HG02884 (cell line): ENCODE data around the gene ROCK2.
A peak's percentile ranks its signal among the peaks of the same experiment; 100 is the strongest.

Source experiments
- ATAC-seq: cut with Tn5 transposase; IDR thresholded peaks from one replicate; pipeline ENCODE4 v1.9.1; 2021; ENCODE audit warnings: mild to moderate bottlenecking, moderate library complexity; ENCODE audit not compliant: unreplicated experiment

The ROCK2 gene

DNA sequence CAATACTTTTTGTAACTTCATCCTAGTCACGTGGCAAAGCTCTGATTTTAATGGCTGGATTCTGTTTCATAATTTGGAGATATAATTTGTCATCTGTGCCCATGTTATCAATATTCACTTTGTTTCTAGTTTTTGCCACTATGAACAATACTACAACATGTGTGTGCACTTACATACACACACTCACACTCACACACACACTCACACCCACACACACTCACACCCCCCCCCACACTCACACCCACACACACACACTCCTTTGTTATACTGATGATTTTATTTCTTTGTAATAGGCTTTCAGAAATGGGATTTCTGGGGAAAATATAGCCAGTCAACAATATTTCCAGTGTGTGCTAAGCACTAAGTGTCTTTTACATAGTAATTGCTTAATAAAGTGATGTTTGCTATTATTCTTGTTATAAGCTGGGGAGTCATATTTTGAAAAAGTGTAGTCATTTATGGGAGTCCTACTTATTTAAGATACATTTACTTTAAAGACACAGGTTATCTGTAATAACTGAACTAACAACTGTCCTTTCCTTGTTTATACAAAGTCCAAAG lies 22.8 kb upstream of the ROCK2 start:
- no peak for ATAC-seq

DNA sequence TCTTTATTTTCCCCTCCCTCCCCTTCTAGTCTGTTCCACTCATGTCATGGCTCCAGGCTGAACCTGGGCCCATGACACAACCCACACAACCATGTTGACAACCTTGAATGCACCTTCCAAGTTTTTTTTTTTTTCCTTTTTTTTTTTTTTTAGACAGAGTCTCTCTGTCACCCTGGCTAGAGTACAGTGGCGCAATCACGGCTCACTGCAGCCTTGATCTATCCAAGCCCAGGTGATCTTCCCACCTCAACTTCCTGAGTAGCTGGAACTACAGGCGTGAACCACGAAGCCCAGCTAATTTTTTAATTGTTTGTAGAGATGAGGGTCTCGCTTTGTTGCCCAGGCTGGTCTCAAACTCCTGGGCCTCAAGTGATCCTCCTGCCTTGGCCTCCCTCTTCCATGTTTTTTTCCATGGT lies 21.9 kb upstream of the ROCK2 start:
- no peak for ATAC-seq

DNA sequence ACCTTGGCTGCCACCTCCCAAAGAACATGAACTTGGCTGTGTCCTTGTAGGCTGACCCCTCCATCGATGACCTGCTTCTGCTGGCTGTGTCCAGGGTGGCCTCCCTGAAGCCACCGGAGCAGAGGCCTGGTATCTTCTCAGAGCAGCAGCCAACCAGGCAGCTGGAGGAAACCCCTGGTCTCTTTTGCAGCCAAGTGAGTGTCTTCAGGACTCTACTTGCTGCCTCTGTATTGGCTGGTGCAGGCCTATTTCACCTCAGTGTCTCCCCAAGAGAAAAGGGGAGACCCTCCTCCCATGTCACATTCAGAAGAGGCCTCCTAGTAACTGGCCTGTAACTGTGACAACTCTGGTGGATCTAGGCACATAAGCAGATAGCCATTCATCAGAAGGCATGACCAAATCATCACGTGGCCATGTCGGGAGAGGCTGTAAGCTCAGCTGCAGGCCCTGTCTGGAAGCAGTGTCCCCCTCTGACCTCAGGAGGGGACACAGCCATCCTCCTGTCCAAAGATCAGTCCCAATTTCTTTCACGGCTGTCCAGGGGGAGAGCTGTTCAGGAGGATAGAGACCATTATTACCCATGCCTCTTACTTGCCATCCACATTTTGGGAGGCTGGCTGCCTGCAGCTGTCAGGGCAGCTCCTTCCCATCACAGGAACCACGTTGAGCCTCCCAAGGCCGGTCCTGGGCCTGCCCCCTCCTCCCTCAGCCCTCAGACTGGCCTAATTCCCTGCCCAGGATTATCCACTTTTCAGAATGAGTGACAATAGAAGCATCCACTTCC lies 20.9 kb upstream of the ROCK2 start:
- no peak for ATAC-seq

DNA sequence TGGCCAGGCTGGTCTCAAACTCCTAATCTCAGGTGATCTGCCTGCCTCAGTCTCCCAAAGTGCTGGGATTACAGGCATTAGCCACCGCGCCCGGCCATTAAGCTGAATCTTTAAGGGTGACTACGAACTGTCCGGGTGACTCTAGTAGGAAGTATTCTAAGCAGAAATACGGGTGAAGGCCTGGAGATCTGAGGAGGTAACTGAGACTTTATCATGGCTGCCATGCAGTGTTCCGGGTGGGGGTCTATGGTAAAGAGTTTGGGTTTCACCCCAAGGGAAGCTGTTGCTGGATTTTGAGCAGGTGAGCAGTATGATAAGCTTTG lies 20.1 kb upstream of the ROCK2 start:
- no peak for ATAC-seq

DNA sequence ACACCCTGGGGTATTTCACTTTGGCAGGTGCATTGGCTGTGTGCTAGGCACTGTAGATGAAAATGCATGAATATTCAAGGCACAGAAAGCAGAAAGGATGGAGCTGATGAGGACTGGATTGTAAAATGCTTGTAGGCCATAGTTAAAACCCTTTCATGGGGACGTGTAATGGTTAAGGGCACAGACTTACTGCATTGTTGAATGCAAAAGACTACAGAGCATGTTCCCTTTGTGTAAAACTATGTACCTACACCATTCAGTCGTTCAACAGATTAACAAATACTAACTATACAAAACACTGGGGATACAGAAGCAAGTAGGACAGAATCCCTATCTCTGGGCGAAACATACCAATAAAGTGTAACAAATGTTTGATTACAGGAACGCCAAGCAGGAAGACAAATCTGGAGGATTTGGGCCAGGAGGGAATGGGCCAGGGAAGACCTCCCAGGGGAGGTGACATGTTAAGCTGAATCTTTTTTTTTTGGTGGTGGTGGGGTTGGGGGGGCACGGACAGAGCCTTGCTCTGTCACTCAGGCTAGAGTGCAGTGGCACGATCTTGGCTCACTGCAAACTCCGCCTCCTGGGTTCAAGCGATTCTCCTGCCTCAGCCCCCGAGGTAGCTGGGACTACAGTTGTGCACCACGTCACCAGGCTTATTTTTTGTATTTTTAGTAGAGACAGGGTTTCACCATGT lies 19.6 kb upstream of the ROCK2 start:
- ATAC-seq = no peak

DNA sequence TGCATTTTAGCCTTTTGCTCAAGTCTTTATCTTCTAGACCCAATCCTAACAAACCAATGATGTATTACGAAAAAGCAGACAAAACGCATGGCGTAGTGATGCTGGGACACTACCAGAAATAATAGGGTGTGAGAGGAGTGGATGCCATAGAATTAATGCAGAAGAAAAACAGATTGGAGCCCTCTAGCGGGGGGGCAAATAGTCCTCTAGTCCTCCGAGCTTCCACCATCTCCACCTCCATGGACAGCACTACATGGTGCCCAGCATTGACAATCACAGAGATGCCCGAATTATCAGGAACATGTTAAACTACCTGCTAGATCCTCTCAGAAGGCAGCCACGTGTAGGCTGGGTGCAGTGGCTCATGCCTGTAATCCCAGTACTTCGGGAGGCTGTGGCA lies 15.4 kb upstream of the ROCK2 start:
- no peak for ATAC-seq

DNA sequence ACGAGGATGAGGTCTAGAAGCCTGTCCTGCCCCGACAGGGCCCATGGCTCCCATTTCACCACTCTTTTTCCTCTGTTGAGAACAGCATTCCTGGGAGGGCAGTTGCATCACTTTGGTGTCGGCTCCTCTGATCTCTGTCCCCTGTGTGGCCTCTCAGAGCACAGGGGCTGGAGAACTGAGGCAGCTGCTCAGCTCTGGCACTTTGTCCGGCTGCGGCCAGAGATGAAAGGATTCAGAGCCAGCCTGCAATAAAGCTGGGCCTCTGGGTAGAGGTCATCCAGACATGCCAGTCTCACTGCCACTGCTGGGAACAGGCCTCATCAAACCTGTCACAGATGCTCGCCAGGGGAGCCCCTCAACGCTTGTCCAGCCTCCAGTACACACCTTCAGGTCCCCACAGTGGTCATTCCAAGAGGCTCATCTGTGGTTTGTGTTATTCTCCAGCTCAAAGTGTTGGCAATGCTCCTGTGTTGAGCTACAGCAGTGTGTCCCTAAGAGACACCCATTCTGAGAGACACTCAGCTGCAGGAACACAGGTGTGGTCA lies 13.1 kb upstream of the ROCK2 start:
- ATAC-seq = no peak

DNA sequence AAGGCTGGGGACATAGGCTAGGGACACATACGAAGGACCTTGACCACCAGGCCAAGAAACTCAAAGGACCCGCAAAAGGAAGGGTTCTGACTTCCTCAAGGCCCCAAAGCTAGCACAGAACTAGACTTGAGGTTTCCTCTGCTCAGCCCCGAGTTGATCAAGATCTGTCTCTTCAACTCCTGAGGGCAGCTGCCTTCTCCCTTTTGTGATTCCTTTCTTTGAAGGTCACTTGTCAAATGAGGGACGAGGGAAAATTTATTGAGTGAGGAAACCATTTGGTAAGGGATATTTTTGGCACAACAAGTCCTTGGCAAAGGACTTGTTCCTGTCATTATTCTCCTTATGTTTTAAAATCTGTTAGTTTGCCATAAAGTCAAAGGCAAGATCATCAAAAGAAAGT lies 12.3 kb upstream of the ROCK2 start:
- no peak for ATAC-seq

DNA sequence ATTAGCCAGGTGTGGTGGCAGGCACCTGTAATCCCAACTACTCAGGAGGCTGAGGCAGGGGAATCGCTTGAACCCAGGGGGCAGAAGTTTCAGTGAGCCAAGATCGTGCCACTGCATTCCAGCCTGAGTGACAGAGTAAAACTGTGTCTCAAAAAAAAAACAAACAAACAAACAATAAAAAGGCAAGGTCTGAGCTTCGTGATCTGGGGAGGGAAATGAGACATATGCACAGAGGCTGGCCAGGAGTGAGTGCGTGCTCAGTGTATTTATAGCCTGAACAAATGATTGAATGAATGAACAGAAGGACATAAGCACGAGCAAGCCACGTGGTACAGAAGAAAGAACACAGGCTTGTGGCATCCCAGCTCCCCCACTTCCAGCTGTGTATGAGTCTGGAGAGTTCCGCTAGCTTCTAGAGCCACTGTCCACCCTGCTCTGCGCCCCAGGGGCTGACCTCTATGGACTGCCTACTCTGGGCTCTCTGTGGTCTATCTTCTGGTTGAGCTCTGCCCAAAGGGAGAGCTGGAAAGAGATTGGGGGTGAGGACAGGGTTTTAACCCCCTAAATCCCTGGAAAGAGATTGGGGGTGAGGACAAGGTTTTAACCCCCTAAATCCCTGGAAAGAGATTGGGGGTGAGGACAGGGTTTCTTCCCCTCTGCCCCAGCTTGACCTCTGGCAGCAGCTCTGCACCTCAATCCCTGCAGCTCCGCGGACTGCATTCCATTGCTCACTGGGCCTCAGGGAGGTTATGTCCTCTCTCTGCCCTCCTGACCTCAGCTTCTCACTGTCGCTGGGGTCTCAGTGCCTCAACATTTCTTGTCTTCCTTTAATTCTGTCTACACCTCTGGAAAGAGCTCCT lies 11.0 kb upstream of the ROCK2 start:
- ATAC-seq = no peak

DNA sequence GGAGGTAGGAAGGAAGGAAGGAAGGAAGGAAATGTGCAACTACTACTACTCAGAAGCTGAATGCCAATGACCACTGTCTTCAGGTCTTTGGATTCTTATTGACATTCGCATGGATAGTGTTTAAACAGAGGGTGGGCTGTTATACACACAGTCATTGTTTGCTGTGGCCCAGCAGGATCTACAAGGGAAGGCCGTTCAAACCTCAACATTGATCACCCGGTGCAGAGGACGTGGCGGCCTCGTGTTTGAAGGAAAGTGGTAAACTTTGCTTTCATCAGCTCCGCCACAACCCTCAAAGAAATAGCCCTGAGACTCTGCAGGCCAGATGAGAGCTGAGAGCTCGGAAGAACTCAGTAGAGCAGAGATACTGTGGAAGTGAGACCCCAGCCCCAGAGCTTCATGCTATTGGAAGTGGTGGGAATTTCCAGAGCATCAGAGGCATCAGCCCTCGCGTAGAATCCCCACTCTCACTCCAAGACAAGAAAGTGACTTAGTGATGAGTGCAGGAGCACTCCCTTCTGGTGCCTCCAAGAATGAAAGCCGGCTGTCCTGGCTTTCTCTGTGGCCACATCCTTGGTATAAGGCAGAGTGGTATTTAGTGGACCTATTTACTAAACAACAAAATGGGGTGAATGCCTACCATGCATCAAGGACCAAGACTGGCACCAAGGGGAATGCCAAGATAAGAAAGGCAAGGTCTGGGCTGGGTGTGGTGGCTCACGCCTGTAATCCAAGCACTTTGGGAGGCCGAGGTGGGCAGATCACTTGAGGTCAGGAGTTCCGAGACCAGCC lies 10.1 kb upstream of the ROCK2 start:
- ATAC-seq = no peak

DNA sequence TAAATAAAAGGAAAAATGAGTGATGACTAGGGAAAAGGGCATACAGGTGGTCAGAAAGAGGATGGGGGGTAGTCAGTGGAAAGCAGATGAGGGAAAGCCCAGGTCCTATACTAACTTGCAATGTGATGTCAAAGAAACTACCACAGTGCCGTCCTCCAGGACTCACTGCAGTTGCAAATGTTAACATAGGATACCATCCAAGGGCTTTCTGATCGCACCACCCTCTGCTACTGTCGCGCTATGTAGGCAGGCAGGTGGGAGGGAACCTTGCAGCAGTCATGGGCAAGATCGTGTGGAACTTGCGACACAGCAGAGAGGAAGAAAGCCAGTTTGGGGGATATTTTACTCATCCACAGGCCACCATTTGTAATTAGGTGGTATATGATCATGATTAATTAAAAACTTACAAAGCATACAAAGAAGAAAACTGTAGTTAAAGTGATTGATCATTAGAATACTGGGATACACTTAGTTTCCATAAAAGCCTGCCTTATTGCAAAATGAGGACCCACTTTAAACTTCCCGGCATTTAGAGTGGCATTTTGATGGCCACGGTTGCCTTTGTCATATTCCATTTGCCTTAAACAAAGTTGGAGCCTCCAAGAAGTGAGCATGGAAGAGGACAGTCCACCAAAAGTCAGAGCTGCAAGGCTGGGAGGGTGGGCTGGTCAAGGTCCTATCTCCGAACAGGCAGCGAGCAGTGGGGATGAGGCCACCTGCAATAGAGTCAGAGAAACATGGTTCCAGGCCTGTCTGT lies 8.5 kb upstream of the ROCK2 start:
- no peak for ATAC-seq

DNA sequence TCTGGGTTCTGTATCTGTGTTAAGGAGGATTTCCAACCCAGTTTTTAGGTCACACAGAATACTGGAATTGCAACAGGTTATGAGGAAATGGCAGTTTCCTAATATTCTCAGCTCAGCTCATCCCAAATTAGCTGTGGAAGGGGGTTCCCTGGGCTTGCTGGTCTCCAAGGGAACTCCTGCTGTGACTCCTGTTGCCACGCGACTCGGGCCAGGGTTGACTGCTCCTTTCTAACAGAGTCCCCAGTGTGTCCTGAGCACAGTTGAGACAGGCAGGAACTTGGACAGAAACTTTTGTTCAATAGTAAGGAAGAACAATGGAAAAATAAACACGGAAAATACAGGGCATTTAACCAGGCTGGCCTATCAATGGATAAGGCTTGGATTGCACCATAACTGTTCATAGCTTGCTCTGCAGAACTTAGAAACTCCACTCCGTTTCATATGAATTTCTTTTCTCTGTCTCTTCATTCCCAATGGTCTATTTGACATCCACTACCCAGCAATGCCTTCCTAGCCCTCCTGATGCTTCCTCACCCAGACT lies 3.8 kb upstream of the ROCK2 start:
- ATAC-seq = no peak

DNA sequence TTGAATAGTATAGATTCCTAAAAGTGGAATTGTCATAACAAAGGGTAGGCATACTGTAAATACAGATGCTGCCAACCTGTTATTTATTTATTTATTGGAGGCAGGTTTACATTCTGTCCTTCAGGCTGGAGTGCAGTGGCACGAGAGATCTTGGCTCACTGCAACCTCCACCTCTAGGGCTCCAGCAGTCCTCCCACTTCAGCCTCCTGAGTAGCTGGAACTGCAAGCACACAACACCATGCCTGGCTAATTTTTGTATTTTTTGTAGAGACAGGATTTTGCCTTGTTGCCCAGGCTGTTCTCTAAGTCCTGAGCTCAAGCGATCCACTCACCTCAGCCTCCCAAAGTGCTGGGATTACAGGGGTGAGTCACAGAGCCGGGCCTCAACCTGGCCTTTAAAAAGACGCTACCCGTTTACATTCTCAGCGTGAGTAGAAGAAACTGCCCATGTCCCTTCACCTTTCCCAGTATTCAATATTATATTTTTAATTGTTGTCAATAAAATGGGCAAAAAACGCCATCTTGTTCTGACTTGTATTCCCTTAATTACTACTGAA lies 3.0 kb upstream of the ROCK2 start:
- no peak for ATAC-seq

DNA sequence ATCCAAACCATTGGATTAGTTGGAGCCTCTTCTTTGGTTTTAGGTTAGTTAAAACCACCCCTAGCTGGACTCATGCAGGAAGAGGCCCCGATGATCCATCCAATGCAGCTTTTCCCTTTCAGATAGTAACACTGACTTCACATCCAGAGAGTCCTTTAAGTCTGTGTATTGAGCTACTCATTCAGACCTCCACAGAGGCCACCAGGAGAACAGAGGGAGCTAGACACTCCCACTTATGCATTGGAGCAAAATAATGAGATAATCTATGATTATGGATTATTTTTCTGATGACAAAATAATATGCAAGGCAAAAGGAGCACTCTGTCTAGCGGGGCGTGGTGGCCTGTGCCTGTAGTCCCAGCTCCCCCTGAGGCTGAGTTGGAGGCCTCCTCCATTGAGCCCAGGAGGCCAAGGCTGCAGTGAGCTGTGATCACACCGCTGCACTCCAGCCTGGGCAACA lies 1.6 kb upstream of the ROCK2 start:
- ATAC-seq = no peak

DNA sequence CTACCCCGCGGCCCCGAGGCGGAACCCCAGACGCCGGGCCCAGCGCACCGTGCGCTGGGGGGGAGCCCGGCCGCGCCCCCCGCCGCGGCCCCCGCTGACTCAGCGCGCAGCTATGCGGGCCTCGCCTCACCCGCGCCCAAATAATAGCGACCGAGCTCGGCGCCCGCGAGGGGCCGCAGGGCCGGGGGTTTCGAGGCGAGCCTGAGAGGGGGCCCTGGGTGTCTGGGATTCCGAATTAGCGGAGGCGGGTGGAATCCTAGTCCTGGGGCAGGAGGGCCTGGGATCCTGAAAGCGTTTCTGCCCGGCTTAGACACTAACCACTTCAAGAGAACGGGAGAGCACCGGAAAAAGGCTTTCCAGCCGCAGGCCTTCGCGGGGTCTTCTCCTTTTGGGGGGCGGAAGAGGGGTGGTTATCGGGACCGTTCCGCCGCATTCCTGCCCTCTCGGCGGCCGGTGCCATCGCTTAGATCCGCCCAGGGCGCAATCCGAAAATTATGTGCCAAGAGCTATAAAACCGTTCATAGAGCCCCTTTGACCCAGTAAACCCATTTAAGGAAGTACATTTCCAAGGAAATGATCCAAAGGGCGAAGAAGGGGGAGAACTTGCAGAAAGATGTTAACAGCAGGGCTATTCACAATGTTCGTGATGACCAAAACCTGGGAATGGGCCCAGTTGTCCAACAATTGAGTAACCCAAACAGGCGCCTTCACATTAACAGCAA lies 681 bp upstream of the ROCK2 start:
- ATAC-seq = no peak

DNA sequence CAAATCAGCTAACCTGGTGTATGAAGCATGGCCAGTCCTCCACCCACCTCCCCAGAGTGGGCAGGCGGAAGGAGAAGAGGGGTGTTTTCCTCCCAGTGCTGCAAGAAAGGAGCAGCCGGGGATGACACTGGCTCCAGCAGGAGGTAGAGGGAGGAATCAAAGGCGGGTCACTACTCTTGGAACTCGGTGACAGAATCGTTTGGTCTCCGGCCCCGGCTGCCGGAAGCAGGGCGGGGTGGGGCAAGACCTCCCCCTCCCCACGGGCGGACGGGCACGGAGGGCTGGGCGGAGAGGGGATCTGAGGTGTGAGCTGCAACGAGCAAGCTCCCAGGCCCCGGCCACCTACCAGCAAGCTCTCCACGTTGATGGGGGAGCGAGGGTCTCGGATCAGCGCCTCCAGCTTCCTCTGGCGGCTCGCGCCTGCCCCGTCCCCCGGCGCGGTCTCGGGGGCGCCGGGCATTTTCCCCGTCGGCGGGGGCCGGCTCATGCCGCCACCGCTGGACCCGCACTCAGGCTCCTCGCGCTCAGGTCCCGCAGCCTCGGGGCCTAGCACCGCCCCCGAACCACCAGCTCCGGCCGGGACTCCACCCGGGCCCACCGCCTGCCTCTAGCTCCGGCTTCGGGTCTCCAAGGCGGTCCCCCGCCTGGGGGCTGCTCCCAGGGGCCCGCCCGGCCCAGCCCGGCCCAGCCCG lies 640 bp downstream of the ROCK2 start:
- peak; percentile 32 for ATAC-seq

DNA sequence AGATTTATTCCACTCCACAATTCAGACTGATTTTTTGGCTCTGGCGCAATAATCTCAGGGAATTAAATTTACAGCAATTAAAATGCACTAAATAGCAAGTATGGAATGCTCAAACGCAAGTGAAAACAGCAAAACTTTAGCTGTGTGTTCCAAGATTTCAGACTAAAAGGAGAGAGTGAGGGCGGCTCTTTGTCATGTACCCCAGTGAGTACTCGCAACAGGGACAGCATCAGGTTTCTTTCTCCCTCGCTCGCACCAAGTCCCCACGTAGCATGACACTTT lies 1.1 kb downstream of the ROCK2 start:
- ATAC-seq = no peak
